GM18519 (cell line): Measurements from ENCODE around the gene NCOA3.

Experiments
- ATAC-seq: cut with Tn5 transposase; IDR thresholded peaks from one replicate; pipeline ENCODE4 v1.9.1; 2021; ENCODE audit warnings: mild to moderate bottlenecking, moderate library complexity; ENCODE audit not compliant: unreplicated experiment, low FRiP score

NCOA3 gene

DNA sequence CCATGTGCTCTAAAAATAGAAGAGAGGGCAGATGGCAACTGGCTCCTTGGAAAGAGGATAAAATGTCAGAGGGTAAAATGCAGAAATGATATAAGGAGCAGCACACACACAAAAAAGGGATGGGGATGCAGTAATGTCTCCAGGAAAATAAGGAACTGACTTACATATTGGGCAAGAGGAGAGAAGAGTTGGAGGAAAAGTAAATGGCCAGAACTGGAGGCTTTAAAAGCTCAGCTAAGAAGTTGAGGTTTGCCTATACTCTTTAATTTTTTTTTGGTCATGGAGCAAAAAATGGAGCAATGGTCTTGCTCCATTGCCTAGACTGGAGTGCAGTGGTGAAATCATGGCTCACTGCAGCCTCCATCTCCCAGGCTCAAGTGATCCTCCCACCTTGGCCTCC is 189.9 kb downstream of the NCOA3 start:
- no peak for ATAC-seq

DNA sequence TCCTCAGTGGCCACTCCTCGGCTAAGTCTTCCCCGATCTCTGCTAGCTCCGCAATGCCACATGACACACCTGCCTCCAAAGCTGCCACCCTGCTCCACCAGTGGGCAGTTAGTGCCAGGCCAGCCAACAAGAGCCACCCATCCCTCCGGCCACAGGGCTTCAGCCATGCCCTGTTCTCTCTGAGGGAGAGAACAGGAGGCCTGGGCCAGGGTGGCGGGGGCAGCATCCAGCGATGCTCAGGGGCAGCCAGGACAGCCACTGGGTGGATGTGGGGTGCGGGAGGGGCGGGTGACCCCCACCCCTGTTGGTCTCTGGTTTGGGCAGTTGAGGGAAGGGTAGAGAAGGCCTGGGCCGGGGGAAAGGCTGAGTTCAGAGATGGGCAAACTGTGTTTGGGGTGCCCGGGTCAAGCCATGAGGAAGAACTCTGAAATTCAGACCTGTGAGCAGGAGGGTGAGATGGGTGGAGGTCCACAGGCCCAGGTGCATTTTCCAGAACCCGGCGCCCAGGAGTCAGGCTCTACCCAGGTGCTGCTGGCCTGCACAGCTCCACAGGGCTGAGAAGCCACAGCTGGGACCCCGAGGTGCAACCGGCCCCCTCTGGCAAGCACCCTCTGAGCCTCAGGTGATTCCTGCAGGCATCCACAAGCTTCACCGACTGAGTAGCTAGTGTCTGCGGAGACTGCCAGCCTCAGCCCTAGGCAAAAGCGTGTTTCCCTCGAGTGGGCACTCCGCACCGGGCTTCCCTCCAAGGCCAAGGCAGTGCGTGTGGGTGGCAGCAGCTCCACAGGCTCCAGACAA is 192.5 kb downstream of the NCOA3 start:
- ATAC-seq, result no peak

DNA sequence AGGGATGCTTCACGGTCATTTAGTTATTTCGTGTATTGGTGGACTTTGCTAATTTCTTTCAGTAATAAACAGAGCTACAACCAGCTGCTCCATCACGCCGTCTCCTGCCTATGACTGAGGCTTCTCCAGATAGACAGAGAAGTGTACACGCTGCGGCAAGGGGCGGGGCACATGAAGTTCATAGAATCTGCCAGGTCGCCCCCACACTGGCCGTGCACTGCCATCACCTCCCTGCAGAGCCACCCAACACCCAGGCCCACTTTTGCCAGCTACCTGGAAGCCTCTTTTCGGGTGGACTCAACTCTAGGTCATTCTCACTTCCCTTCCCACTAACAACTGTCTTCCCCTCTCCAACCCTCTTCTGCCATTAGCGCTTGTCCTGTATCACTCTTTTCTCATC is 195.2 kb downstream of the NCOA3 start:
- no peak for ATAC-seq

DNA sequence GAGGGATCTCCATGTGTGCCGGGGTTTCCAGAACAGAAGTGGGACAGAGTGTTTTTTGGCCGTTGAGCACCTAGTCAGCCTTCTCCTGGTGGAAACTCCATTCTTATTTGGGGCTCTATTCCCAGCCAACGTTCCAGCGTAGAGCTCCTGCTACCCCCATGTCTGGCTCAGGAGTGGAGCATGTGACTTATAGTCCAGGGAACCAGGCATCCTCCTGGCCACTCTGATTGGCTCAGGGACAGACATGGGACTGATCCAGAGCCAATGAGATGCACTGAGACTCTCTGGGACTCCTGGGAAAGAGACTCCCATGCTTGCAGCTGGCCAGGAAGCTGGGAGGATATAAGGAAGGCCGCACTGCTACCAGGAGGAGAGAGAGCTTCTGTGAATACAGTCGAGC is 196.5 kb downstream of the NCOA3 start:
- no peak for ATAC-seq

DNA sequence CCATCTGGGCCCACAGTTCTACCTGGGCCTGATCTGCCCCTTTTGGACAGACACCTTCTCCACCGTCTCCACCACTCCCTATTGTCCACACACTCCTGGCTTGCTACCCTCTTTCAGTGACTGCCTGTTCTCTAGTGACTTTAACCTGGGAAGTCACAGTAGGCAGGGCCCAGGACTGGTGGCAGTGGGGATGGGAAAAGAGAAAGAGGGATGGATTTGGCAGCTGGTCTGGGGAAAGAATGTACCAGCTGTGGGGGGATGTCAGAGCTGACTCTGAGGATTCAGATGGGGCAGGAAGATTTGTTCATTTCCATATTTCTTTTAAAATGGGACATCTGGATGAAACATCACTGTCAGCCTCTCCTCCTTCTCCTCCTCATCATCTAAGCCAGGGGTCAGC is 198.1 kb downstream of the NCOA3 start:
- ATAC-seq, result no peak

DNA sequence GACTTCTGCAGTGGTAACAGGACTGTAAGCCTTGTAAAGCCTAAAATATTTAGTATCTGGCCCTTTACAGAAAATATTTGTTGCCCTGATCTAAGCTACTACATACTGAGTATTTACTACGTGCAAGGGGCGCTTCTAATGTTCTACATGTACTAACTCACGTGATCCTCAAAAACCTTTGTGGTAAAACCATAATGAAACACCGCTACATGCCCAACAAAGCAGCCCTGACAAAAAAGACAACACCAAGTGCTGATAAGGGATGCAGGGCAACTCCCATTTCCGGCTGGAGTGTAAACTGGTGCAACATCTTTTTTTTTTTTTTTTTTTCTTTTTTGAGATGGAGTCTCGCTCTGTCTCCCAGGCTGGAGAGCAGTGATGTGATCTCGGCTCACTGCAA is 198.6 kb downstream of the NCOA3 start:
- ATAC-seq, result no peak

DNA sequence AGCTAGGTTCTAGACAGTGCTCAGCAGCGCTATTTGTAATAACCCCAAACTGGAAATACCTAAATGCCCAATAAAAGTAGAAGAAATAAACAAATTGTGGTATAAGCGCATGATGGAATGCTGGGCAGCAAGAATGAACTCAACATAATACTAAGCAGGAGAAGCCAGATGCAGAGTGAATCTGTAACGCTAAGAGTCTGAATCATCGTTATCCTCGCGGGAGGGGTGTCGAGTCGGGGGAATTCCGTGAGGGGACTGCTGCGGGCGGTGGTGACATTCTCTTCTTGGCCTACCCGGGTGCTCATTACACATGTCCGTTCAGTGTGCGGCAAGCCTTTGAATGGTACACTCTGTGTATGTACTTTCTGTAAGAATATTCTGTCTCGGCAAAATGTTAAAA is 199.9 kb downstream of the NCOA3 start:
- no peak for ATAC-seq

DNA sequence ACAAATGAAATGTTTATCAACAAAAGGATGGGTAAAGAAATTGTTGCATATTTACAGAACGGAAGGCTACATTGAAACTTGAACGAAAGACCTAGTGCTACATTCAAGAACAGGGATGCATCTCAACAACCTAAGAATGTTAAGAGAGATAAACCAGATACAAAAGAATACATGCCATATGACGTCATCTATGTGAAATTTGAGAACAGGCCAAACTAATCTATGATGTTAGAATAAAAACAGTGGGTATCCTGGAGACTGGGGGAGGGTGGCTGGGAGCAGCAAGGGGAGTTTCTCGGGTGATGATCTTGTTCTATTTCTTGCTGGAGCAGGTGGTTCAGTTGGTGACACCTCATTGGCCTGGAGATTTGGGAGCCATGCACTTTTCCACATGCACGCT is 202.1 kb downstream of the NCOA3 start:
- no peak for ATAC-seq

DNA sequence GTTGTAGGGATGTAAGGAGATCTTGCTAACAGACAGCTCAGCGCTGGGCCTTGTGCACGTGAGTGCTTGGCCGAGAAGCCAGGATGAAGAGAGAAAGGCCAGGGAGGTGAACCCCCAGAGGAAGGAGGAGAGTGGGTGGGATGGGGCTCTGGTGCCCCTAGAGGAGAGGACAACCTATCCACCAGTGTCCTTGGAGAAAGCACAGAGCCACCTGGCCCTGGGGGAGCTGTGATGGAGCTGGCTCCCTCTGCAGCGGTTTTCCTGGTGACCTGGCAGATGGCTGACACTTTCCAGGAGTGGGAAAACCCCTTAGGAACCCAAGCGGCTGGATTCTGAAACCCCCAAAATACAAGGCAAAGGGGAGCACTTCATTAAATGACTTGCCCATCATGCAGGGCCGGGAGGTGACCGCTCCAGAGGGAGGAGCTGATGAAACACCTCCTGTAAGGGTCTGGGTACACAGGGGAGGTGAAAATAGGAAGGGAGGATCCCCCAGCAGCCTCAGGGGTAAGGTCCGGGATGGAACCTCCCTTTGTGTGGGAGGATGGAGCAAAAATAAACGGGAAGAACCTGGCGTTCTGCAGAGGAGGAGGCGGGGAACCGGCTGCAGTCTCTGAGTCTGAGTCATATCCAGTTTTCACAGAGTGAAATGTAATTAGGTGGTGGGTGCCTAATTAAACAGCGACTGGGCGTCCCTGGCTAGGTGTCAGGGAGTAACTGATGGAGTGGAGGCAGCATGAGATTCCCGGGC is 203.2 kb downstream of the NCOA3 start:
- ATAC-seq, result no peak

DNA sequence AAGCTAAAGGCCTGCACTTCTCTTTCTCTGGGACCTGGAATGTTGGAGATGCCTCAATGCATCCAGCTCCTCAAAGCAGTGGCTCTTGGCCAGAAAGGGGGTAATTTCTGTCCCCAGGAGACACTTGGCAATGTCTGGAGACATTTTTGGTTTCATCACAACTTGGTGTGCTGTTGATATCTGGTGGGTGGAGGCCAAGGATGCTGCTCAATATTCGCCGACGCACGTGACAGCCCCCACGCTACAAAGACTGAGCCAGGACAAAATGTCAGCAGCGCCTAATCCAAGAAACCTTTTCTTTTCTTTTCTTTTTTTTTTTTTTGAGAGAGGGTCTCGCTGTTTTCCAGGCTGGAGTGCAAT is 203.8 kb downstream of the NCOA3 start:
- ATAC-seq, result no peak

DNA sequence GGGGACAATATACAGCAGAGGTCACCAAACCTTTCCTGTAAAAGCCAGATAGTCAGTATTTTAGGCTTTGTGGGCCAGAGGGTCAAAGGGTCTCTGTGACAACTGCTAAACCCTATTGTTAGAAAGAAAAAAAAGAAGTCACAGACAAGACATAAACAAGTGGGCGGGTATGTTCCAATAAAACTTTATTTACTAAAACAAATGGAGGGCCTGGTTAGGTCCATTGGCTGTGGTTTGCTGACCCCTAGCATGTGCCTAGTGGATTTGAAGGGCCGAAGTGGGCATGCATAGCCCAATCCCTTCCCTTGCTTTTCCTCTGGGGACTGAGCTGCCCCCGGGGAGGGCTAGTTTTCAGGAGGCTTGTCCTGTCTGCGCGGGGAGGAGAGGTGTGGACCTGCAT is 204.7 kb downstream of the NCOA3 start:
- ATAC-seq, result no peak
